MCF 10A (cell line): ENCODE results near the gene ASF1B. TPM values are rescaled to one million over a fixed set of nuclear protein-coding genes. Genes with fewer than 3 reads are reported as not detected.

Source experiments
- BruUV-seq: library from RNA; stranded (reverse); fragments of 400-500 nt; replicated peaks from 2 replicates; lab custom pipeline; 2021; lab: Mats Ljungman, UMichigan
- CTCF ChIA-PET: fragments of 300-600 bp; sonication (Branson Sonifier 250); formaldehyde crosslinking; extraction: SDS; loops from one replicate; lab custom pipeline; 2021; ENCODE audit warnings: antibody characterized with exemption, inconsistent platforms; lab: Yijun Ruan, JAX
- POLR2A ChIA-PET: fragments of 300-600, 350-650 bp; sonication (Branson Sonifier 250); formaldehyde crosslinking; extraction: SDS; loops from one replicate; lab custom pipeline; 2020; ENCODE audit warnings: antibody characterized with exemption, inconsistent platforms; lab: Yijun Ruan, JAX
- DNase-seq: peaks from one replicate; pipeline ENCODE4 v3.0.0-alpha.2; 2018; ENCODE audit not compliant: unreplicated experiment
- H3K27ac Mint-ChIP-seq: one replicate; pipeline ENCODE4 v1.8.0; 2022; ENCODE audit warnings: mild to moderate bottlenecking, low read depth, mixed read lengths; ENCODE audit not compliant: unreplicated experiment
- H3K27me3 Mint-ChIP-seq: one replicate; pipeline ENCODE4 v1.8.0; 2022; ENCODE audit warnings: mixed read lengths; ENCODE audit not compliant: insufficient read depth, unreplicated experiment
- H3K36me3 Mint-ChIP-seq: one replicate; pipeline ENCODE4 v1.8.0; 2022; ENCODE audit warnings: mild to moderate bottlenecking, moderate library complexity, mixed read lengths; ENCODE audit not compliant: insufficient read depth, unreplicated experiment
- H3K4me1 Mint-ChIP-seq: one replicate; pipeline ENCODE4 v1.8.0; 2022; ENCODE audit warnings: mixed read lengths; ENCODE audit not compliant: insufficient read depth, unreplicated experiment
- H3K4me3 Mint-ChIP-seq: one replicate; pipeline ENCODE4 v1.8.0; 2022; ENCODE audit warnings: mild to moderate bottlenecking, moderate library complexity, mixed read lengths; ENCODE audit not compliant: unreplicated experiment
- H3K9me3 Mint-ChIP-seq: one replicate; pipeline ENCODE4 v1.8.0; 2022; ENCODE audit warnings: mixed read lengths; ENCODE audit not compliant: unreplicated experiment
- CTCF ChIP-seq: fragments of 200-600 bp; IDR thresholded peaks from one replicate; pipeline ENCODE4 v1.8.0; 2022; ENCODE audit warnings: antibody characterized with exemption, mild to moderate bottlenecking; ENCODE audit not compliant: unreplicated experiment
- intact Hi-C: fragments of 100-400 bp; cut with micrococcal nuclease; formaldehyde crosslinking; loops from 2 replicates; pipeline ENCODE4 v1.14.1; 2022
- total RNA-seq: library from RNA; stranded (reverse); gene quantifications from 2 replicates; pipeline ENCODE4 v1.2.3, GENCODE V29; 2022

The ASF1B gene
- total RNA-seq, 1 experiment from 2014 or later = 7.0 TPM

DNA sequence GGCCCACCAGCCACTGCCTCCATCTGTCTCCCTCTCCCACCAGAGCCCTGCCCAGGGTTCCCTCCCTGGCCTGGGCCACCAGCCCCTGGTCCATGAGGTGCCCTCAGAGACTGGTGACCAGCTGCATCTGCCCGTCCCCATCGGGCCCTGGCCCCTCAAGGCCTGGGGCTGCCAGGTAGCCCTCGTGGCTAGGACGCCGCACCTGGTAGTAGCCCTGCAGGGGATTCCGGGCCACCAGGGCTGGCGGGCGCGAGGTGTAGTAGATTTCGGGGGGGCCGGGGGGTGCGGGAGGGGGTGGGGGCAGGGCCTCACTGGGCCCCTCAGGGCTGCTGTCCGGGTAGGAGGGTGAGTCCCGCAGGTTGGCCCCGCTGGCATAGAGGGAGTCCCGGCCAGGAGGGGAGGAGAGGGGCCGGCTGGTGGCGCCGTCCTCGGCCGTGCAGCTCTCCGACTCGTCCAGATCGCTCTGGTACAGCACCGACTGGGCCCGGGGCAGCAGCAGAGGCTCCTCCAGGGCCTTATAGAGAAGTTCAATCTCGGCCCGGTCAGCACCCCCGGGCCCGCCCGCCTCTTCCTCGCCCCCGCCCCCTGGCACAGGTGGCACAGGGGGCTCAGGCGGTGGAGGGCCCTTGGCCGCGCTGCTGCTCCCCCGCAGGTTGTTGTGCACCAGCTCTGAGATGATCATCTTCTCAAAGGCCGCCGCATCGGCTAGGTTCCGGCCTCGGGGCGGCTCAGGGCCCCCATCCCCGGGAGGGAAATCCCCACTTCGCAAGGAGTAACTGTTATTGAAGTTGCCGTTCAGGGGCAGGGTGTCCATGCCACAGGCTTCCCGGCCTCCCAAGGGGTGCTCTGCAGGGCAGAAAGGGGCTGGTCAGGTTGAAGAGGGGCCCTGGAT, 14.6 kb upstream of the ASF1B start:
- Mint-ChIP-seq H3K27ac (no peak overlapping the region), H3K27me3 (no peaks in the 10 kb centered on the region), H3K4me3 (no peak overlapping the region), H3K36me3 (peaks cover 5% of the 10 kb centered on the region), H3K4me1 (peaks cover 21% of the 10 kb centered on the region), H3K9me3 (no peaks in the 10 kb centered on the region)
- no peak for TF ChIP-seq CTCF
- no peak for DNase-seq
- CTCF ChIA-PET = interaction anchor here (1.3 kb wide), 1 partner anchor 14 kb away, joined by 3 read pairs; no protein-coding TSS in a partner anchor
- intact Hi-C loops = no loop called here
- POLR2A ChIA-PET = no interaction called here
- no TSS peak for BruUV-seq

GRCh38 chr19:14150041-14150769, 13.8 kb upstream of the ASF1B start:
- no TSS peak for BruUV-seq
- H3K9me3 Mint-ChIP-seq = no peaks in the 10 kb centered on the region
- no peak overlapping the region for H3K4me3 Mint-ChIP-seq
- H3K36me3 Mint-ChIP-seq = peaks cover 5% of the 10 kb centered on the region
- no peak for TF ChIP-seq CTCF
- H3K27ac Mint-ChIP-seq = no peak overlapping the region
- intact Hi-C loops = no loop called here
- H3K4me1 Mint-ChIP-seq = peaks cover 21% of the 10 kb centered on the region
- POLR2A ChIA-PET = no interaction called here
- DNase-seq = no peak
- CTCF ChIA-PET = interaction anchor here (0.7 kb wide), 1 partner anchor 198 kb away, joined by 4 read pairs; no protein-coding TSS in a partner anchor
- H3K27me3 Mint-ChIP-seq = no peaks in the 10 kb centered on the region

DNA sequence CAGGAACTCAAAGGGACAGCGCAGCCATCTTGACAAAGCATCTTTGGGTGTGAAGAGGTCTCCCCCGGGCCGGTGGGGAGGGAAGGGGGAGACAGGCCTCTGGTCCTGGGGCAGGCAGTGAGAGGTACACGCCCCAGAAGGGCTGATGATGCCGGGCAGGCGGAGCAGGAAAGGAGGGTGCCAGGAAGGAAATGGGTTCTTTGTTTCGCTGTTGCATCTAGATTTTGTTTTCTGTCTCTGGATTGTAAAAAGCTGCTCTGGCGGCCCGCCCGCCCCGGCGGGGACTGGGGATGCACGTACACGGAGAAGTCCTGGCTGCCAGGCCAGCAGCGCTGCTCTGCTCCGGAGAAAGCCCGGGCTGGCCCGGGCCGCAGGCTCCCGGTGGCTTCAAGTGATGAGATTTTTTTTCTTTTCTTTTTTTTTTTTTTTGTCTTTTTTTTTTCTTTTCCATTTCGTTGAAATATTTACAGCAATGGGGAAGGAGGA, 13.2 kb upstream of the ASF1B start:
- TF ChIP-seq CTCF = no peak
- peaks cover 5% of the 10 kb centered on the region for H3K36me3 Mint-ChIP-seq
- no peak overlapping the region for H3K4me3 Mint-ChIP-seq
- CTCF ChIA-PET = interaction anchor here (0.7 to 1.1 kb wide), 2 partner anchors 10 to 199 kb away, joined by 4 read pairs; no protein-coding TSS in a partner anchor
- no peak for DNase-seq
- POLR2A ChIA-PET = no interaction called here
- H3K27me3 Mint-ChIP-seq = no peaks in the 10 kb centered on the region
- no peaks in the 10 kb centered on the region for H3K9me3 Mint-ChIP-seq
- no peak overlapping the region for H3K27ac Mint-ChIP-seq
- no TSS peak for BruUV-seq
- peaks cover 21% of the 10 kb centered on the region for H3K4me1 Mint-ChIP-seq
- intact Hi-C loops = no loop called here
